K562 (cell line): ENCODE measurements around the gene FERMT3. TPM values are rescaled to one million over a fixed set of nuclear protein-coding genes. Genes with fewer than 3 reads are reported as not detected.

Experiments used
- CREBBP ChIP-seq: IDR thresholded peaks from one replicate; pipeline ENCODE4 v1.6.1; 2012; ENCODE audit warnings: low read depth, mild to moderate bottlenecking, control low read depth, inconsistent platforms, low read length
- DIDO1 ChIP-seq: fragments of 450-650 bp; IDR thresholded peaks from 2 replicates; pipeline ENCODE4 v1.6.1; 2016; ENCODE audit warnings: low read depth, missing biosample characterization, missing genetic modification characterization
- ELF4 ChIP-seq: fragments of 450-650 bp; formaldehyde crosslinking; IDR thresholded peaks from 2 replicates; pipeline ENCODE4 v1.4.0; 2022; ENCODE audit warnings: missing genetic modification characterization
- ETV6 ChIP-seq, 3 experiments: fragments of 150-350 bp in 1 of 3; sonication (generic) in 1 of 3; formaldehyde crosslinking in 1 of 3; IDR thresholded peaks; 2 replicates each; pipeline versions ENCODE4 v1.6.1 to v1.8.0; 2014 to 2022; ENCODE audit warnings: borderline replicate concordance in 2 of 3, low read depth in 2 of 3, antibody characterized with exemption in 1 of 3, low read length in 1 of 3, mild to moderate bottlenecking in 1 of 3, missing genetic modification reagents in 1 of 3
- EZH2 ChIP-seq: IDR thresholded peaks from 2 replicates; pipeline ENCODE4 v1.6.1; 2012; ENCODE audit warnings: low read depth, mild to moderate bottlenecking, inconsistent platforms, low read length, borderline replicate concordance
- HDAC2 ChIP-seq: fragments of 450-650 bp; IDR thresholded peaks from 2 replicates; pipeline ENCODE4 v1.6.1; 2016; ENCODE audit warnings: mild to moderate bottlenecking
- HDAC6 ChIP-seq: IDR thresholded peaks from 2 replicates; pipeline ENCODE4 v1.6.1; 2012; ENCODE audit warnings: low read depth, mild to moderate bottlenecking, control low read depth, inconsistent platforms, low read length, moderate library complexity
- HMGN3 ChIP-seq: IDR thresholded peaks from 2 replicates; pipeline ENCODE4 v1.6.1; 2011; ENCODE audit warnings: borderline replicate concordance, low read depth, mild to moderate bottlenecking, mixed read lengths, low read length; ENCODE audit not compliant: insufficient read length; ENCODE audit errors: extremely low read depth
- JUND ChIP-seq, 2 experiments: IDR thresholded peaks; 2 replicates in 1 of 2; 3 replicates in 1 of 2; pipeline ENCODE4 v1.6.1; 2011; ENCODE audit warnings: borderline replicate concordance in 2 of 2, low read depth in 2 of 2, low read length in 2 of 2, improper control_type of control experiment in 1 of 2, missing biosample characterization in 1 of 2, missing genetic modification characterization in 1 of 2, missing genetic modification reagents in 1 of 2
- MAFG ChIP-seq: fragments of 450-650 bp; conservative IDR thresholded peaks from 2 replicates; pipeline ENCODE4 v1.6.1; 2016; ENCODE audit warnings: missing genetic modification characterization, missing compliant biosample characterization
- MTA3 ChIP-seq: fragments of 450-650 bp; formaldehyde crosslinking; IDR thresholded peaks from 2 replicates; pipeline ENCODE4 v1.6.1; 2017; ENCODE audit warnings: mild to moderate bottlenecking, borderline replicate concordance
- NR2C1 ChIP-seq, 2 experiments: fragments of 450-650 bp; IDR thresholded peaks; 2 replicates each; pipeline ENCODE4 v1.6.1; 2017; ENCODE audit warnings: mild to moderate bottlenecking in 2 of 2, antibody characterized with exemption in 1 of 2, inconsistent platforms in 1 of 2, missing compliant biosample characterization in 1 of 2, missing genetic modification characterization in 1 of 2
- POLR2A ChIP-seq: fragments of 450-650 bp; conservative IDR thresholded peaks from 2 replicates; pipeline ENCODE4 v1.6.1; 2016
- RB1 ChIP-seq: fragments of 450-650 bp; IDR thresholded peaks from 2 replicates; pipeline ENCODE4 v1.6.1; 2017; ENCODE audit warnings: low read depth, mild to moderate bottlenecking
- RBM39 ChIP-seq: fragments of 200-400 bp; formaldehyde crosslinking; optimal IDR thresholded peaks from 2 replicates; pipeline ENCODE3; 2018; ENCODE audit warnings: low read depth, low read length
- SLC30A9 ChIP-seq: fragments of 250-450 bp; sonication (Bioruptor Pico); IDR thresholded peaks from 2 replicates; pipeline ENCODE4 v1.8.0; 2022; ENCODE audit warnings: mild to moderate bottlenecking, moderate library complexity
- SMARCB1 ChIP-seq: IDR thresholded peaks from 2 replicates; pipeline ENCODE4 v1.6.1; 2011; ENCODE audit warnings: improper control_type of control experiment, low read depth; ENCODE audit not compliant: insufficient read length
- SREBF1 ChIP-seq: fragments of 150-350 bp; IDR thresholded peaks from 2 replicates; pipeline ENCODE4 v1.6.1; 2014; ENCODE audit warnings: antibody characterized with exemption, low read depth, low read length, borderline replicate concordance
- SRSF1 ChIP-seq: fragments of 200-400 bp; formaldehyde crosslinking; IDR thresholded peaks from 2 replicates; pipeline ENCODE4 v1.6.1; 2017; ENCODE audit warnings: mild to moderate bottlenecking, low read depth, low read length, moderate library complexity
- TBP ChIP-seq: optimal IDR thresholded peaks from 2 replicates; pipeline ENCODE3; 2011; ENCODE audit warnings: low read depth, low read length, improper control_type of control experiment
- TCFL5 ChIP-seq: fragments of 250-450 bp; sonication (Bioruptor Pico); conservative IDR thresholded peaks from 2 replicates; pipeline ENCODE4 v1.6.1; 2021; ENCODE audit warnings: mild to moderate bottlenecking, moderate library complexity, matching md5 sums
- ZBED1 ChIP-seq: IDR thresholded peaks from 2 replicates; pipeline ENCODE4 v1.6.1; 2014
- ZEB2 ChIP-seq: fragments of 450-650 bp; IDR thresholded peaks from 2 replicates; pipeline ENCODE4 v1.6.1; 2016
- ZFPM2 ChIP-seq: fragments of 250-450 bp; sonication (Bioruptor Pico); IDR thresholded peaks from 2 replicates; pipeline ENCODE4 v1.5.1; 2022; ENCODE audit warnings: mild to moderate bottlenecking
- ZNF134 ChIP-seq: fragments of 250-450 bp; sonication (Bioruptor Pico); conservative IDR thresholded peaks from 2 replicates; pipeline ENCODE4 v1.4.0; 2020
- ZNF695 ChIP-seq: fragments of 450-650 bp; formaldehyde crosslinking; IDR thresholded peaks from 2 replicates; pipeline ENCODE4 v1.4.0; 2020; ENCODE audit warnings: mild to moderate bottlenecking, moderate library complexity
- polyA plus RNA-seq, 8 experiments: library from polyadenylated mRNA; depleted of rRNA in 4 of 8; stranded (reverse) in 5 of 8; unstranded in 3 of 8; fragments of >200 nt; fragmentation: Nextera tagmentation in 2 of 8; fragmentation: Illumina TruSeq in 1 of 8; extraction: Ambion mirVana in 2 of 8; extraction: Trizol in 1 of 8; gene quantifications; 2 replicates each; pipeline versions ENCODE4 v1.2.1 to v1.2.3, GENCODE V29; 2011 to 2014; ENCODE audit warnings: inconsistent platforms in 1 of 8, missing spikeins in 1 of 8
- total RNA-seq, 7 experiments: library from RNA; depleted of rRNA in 6 of 7; stranded (reverse); fragments of >200 nt in 6 of 7; fragmentation: Illumina TruSeq in 2 of 7; extraction: Trizol in 2 of 7; gene quantifications; 2 replicates each; pipeline versions ENCODE4 v1.2.1 to v1.2.3, GENCODE V29; 2011 to 2021; ENCODE audit warnings: low replicate concordance in 1 of 7
- TF ChIP-seq, protein P1 (sequence below): fragments of 250-450 bp; sonication (Bioruptor Pico); IDR thresholded peaks from 2 replicates; pipeline ENCODE4 v1.5.0; 2021

The FERMT3 gene
- total and polyA plus RNA-seq, 9 of the 15 experiments (the other 6 are each of a cell fraction or from before 2014, with no cell fraction given): 3.2 to 275 (median 79.7) TPM

- no peak for TF ChIP-seq EZH2
- TF ChIP-seq, protein P1, sequence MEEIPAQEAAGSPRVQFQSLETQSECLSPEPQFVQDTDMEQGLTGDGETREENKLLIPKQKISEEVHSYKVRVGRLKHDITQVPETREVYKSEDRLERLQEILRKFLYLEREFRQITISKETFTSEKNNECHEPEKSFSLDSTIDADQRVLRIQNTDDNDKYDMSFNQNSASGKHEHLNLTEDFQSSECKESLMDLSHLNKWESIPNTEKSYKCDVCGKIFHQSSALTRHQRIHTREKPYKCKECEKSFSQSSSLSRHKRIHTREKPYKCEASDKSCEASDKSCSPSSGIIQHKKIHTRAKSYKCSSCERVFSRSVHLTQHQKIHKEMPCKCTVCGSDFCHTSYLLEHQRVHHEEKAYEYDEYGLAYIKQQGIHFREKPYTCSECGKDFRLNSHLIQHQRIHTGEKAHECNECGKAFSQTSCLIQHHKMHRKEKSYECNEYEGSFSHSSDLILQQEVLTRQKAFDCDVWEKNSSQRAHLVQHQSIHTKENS: no peak
- no peak for TF ChIP-seq SLC30A9 (CRISPR knock-in tag)
- TF ChIP-seq NR2C1 (IDR thresholded peaks at IDR 0.05): 0 out of 2 replicates have a peak, but pooled peaks have one; percentile 8
- TF ChIP-seq NR2C1 (tag; IDR thresholded peaks at IDR 0.05): peak; percentile 7; the same call in 1 of the 2 replicates
- TF ChIP-seq MTA3: peak; percentile 71; the same call in 1 of the 2 replicates
- peak; percentile 77 for TF ChIP-seq POLR2A
- TF ChIP-seq DIDO1 (tag): no peak
- TF ChIP-seq HDAC2: peak; percentile 89
- no peak for TF ChIP-seq SRSF1
- no peak for TF ChIP-seq SREBF1
- no peak for TF ChIP-seq ZFPM2 (CRISPR knock-in tag)
- peak; percentile 26; the same call in 1 of the 2 replicates for TF ChIP-seq RB1
- no peak for TF ChIP-seq HMGN3
- TF ChIP-seq TBP: peak; percentile 16
- no peak for TF ChIP-seq HDAC6
- peak; percentile 50; the same call in 1 of the 2 replicates for TF ChIP-seq ZBED1
- TF ChIP-seq JUND (IDR thresholded peaks at IDR 0.05; ENCODE audit: borderline replicate concordance, low read depth, low read length): peak; percentile 84
- TF ChIP-seq JUND (tag; IDR thresholded peaks at IDR 0.05; ENCODE audit: borderline replicate concordance, low read depth, low read length): peak; percentile 66; the same call in 1 of the 3 replicates
- TF ChIP-seq ELF4 (CRISPR knock-in tag): no peak
- TF ChIP-seq ZEB2: no peak
- no peak for TF ChIP-seq SMARCB1
- TF ChIP-seq MAFG: no peak
- no peak for TF ChIP-seq TCFL5 (CRISPR knock-in tag)
- TF ChIP-seq ZNF134: no peak
- no peak for TF ChIP-seq CREBBP
- TF ChIP-seq ETV6 (IDR thresholded peaks at IDR 0.05; ENCODE audit: borderline replicate concordance in 1 of 2, low read depth in 2 of 2, low read length in 1 of 2): no peak
- no peak for TF ChIP-seq ETV6 (CRISPR knock-in tag; IDR thresholded peaks at IDR 0.05; ENCODE audit: borderline replicate concordance)
- TF ChIP-seq ZNF695 (CRISPR knock-in tag): no peak
- no peak for TF ChIP-seq RBM39
Measured at GRCh38 chr11:64245797-64246620, 39.5 kb downstream of the FERMT3 start (continued).
